Psoas muscle (tissue), 8 donors: ENCODE measurements around the gene CTSE. TPM values are rescaled to one million over a fixed set of nuclear protein-coding genes. Genes with fewer than 3 reads are reported as not detected.

ENCODE experiments used
- ATAC-seq, 4 donors: fragments of 200-7000 bp; cut with Tn5 transposase; one replicate each; pipeline ENCODE4 v1.9.1; 2020; ENCODE audit warnings: moderate library complexity in 3 of 4, mild to moderate bottlenecking in 2 of 4
- DNase-seq, 2 donors: peaks; one replicate each; pipeline ENCODE4 v3.0.0-alpha.2; 2020
- H3K27ac ChIP-seq: fragments of 200-600 bp; one replicate; pipeline ENCODE4 v1.8.0; 2022
- H3K27me3 ChIP-seq, 3 donors: fragments of 200-600 bp in 1 of 3; one replicate each; pipeline versions ENCODE4 v1.6.1 to v1.8.0; 2013 to 2022; ENCODE audit warnings: low read length in 2 of 3, mild to moderate bottlenecking in 2 of 3, moderate library complexity in 1 of 3; ENCODE audit not compliant: insufficient read depth in 3 of 3
- H3K36me3 ChIP-seq, 2 donors: fragments of 200-600 bp in 1 of 2; one replicate each; pipeline versions ENCODE4 v1.6.1 to v1.8.0; 2013 to 2022; ENCODE audit warnings: low read depth in 1 of 2, mild to moderate bottlenecking in 1 of 2, moderate library complexity in 1 of 2; ENCODE audit not compliant: insufficient read depth in 1 of 2
- H3K4me1 ChIP-seq: fragments of 200-600 bp; one replicate; pipeline ENCODE4 v1.8.0; 2022
- H3K4me3 ChIP-seq: fragments of 200-600 bp; one replicate; pipeline ENCODE4 v1.8.0; 2022; ENCODE audit warnings: mild to moderate bottlenecking
- H3K9me3 ChIP-seq: fragments of 200-600 bp; one replicate; pipeline ENCODE4 v1.8.0; 2022
- WGBS, 3 donors: extraction: QIAGEN DNeasy Blood & Tissue Kit; methylation state at CpG; one replicate each; pipeline versions ENCODE4 v1.1.6 to v1.1.7; 2013; 5-methylcytosine and 5-hydroxymethylcytosine counted together
- intact Hi-C, 2 donors: fragments of 100-400 bp; cut with DNase I; formaldehyde crosslinking; loops; one replicate each; pipeline versions ENCODE4 v1.11.0 to v1.14.2; 2022
- polyA plus RNA-seq, 3 donors: library from polyadenylated mRNA; stranded (reverse); fragments of 200-250 nt; gene quantifications; one replicate each; pipeline ENCODE4 v1.2.3, GENCODE V29; 2013
- total RNA-seq, 4 donors: library from RNA; stranded (reverse); fragmentation: NEBNext Ultra II Directional in 2 of 4; extraction: Animal tissue kit (Norgen Biotek cat#: 25700) in 2 of 4; gene quantifications; one replicate each; pipeline versions ENCODE4 v1.2.1 to v1.2.4, GENCODE V29; 2021 to 2023
- TF ChIP-seq, protein P1 (sequence below): fragments of 200-600 bp; IDR thresholded peaks from one replicate; pipeline ENCODE4 v1.8.0; 2022; ENCODE audit warnings: antibody characterized with exemption
- donor health status: healthy with polysubstance abuse.
- donor health status: DM: no; HTN: no; CAD: no; lungs with moderate emphysema.
- donor health status: Bipolar disorder and iron deficiency.
- donor health status: healthy.
- donor health status: DM: yes; HTN: yes; CAD: no.
- donor health status: DM: no; HTN: no; CAD: no.
- donor health status: DM: no; HTN: no; CAD: no.
- donor health status: DM: yes; HTN: yes; CAD: no.

Gene CTSE
- total and polyA plus RNA-seq, 7 donors, result 0.03 to 0.22 (median 0.20) TPM; not detected in 4

- 81 to 90% (median 83%) methylated on average over 7 of the region's 7 CpGs for WGBS, 3 donors
- H3K27me3 ChIP-seq, result no peaks in the 10 kb centered on the region
- no peaks in the 10 kb centered on the region for H3K4me1 ChIP-seq
- no peaks in the 10 kb centered on the region for H3K36me3 ChIP-seq
- intact Hi-C loops, result loop anchor here in 1 of 2 donors (5.0 kb wide), 1 partner anchor 50 kb away; no protein-coding TSS in a partner anchor
- H3K9me3 ChIP-seq, result no peaks in the 10 kb centered on the region
- no peak overlapping the region for H3K27ac ChIP-seq
- TF ChIP-seq, protein P1, sequence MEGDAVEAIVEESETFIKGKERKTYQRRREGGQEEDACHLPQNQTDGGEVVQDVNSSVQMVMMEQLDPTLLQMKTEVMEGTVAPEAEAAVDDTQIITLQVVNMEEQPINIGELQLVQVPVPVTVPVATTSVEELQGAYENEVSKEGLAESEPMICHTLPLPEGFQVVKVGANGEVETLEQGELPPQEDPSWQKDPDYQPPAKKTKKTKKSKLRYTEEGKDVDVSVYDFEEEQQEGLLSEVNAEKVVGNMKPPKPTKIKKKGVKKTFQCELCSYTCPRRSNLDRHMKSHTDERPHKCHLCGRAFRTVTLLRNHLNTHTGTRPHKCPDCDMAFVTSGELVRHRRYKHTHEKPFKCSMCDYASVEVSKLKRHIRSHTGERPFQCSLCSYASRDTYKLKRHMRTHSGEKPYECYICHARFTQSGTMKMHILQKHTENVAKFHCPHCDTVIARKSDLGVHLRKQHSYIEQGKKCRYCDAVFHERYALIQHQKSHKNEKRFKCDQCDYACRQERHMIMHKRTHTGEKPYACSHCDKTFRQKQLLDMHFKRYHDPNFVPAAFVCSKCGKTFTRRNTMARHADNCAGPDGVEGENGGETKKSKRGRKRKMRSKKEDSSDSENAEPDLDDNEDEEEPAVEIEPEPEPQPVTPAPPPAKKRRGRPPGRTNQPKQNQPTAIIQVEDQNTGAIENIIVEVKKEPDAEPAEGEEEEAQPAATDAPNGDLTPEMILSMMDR, result no peak
- ATAC-seq (no peak), DNase-seq (no peak)
- H3K4me3 ChIP-seq, result no peak overlapping the region
Measured at GRCh38 chr1:206022766-206023165, 929 bp downstream of the CTSE start.

DNA sequence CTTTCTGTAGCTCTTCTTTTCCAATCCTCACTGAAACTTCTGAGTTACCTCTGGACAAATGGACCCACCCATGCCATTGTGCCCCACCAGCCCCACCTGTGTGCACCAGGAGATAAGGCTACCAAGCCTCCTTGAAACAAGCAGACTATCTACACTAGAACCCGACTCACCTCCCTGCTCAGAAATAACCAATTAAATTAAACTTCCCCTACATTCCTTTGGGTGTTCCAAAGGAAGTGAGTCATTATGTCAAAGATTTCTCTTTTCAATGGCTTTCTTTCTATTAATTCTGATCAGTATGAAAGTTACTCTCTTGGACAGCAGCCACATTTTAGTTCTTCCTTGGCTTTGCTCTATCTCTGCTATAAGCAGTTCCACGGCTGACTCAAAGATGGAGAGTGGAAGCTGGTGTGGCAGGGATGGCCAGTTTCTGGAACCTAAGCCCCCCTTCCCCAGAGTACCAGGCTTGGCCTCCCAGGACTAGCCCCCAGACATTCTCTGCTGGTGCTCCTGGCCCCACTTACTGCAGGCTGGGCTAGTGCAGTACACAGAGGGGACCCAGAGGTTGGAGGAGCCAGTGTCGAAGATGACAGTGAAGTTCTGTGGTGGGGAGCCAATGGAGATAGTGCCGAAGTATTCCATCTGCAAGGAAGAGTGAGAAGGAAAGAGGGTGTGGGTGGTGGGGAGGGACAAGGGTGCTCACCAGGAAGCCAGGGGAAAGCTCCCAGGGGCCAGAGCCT is 1.9 kb downstream of the CTSE start:
- intact Hi-C loops, result loop anchor here in 1 of 2 donors (5.0 kb wide), 1 partner anchor 51 kb away; no protein-coding TSS in a partner anchor

GRCh38 chr1:206021008-206021625 is 2.6 kb downstream of the CTSE start:
- WGBS, 3 donors, result 93 to 94% (median 94%) methylated on average over 9 of the region's 9 CpGs
- Histone ChIP-seq H3K27me3 (no peaks in the 10 kb centered on the region), H3K36me3 (no peaks in the 10 kb centered on the region), H3K27ac (no peak overlapping the region), H3K4me1 (no peaks in the 10 kb centered on the region), H3K9me3 (no peaks in the 10 kb centered on the region), H3K4me3 (no peak overlapping the region)
- intact Hi-C loops, result loop anchor here in 1 of 2 donors (5.0 kb wide), 1 partner anchor 51 kb away; no protein-coding TSS in a partner anchor
- ATAC-seq (no peak), DNase-seq (no peak)
- TF ChIP-seq, protein P1, result no peak

More for the DNA sequence above, 1.9 kb downstream of the CTSE start:
- Histone ChIP-seq H3K27ac (no peak overlapping the region), H3K4me3 (no peak overlapping the region), H3K36me3 (no peaks in the 10 kb centered on the region), H3K4me1 (no peaks in the 10 kb centered on the region), H3K9me3 (no peaks in the 10 kb centered on the region), H3K27me3 (no peaks in the 10 kb centered on the region)
- WGBS, 3 donors, result 75 to 84% (median 77%) methylated on average over 4 of the region's 4 CpGs
- TF ChIP-seq, protein P1, result no peak
- DNase-seq (no peak), ATAC-seq (no peak)

GRCh38 chr1:206020393-206021007 is 3.2 kb downstream of the CTSE start:
- TF ChIP-seq, protein P1, result no peak
- no peaks in the 10 kb centered on the region for H3K9me3 ChIP-seq
- no peaks in the 10 kb centered on the region for H3K36me3 ChIP-seq
- no peak for ATAC-seq
- WGBS, 3 donors, result 84 to 88% (median 85%) methylated on average over 4 of the region's 4 CpGs
- H3K27ac ChIP-seq, result no peak overlapping the region
- H3K4me1 ChIP-seq, result no peaks in the 10 kb centered on the region
- H3K27me3 ChIP-seq, result no peaks in the 10 kb centered on the region
- no peak for DNase-seq
- H3K4me3 ChIP-seq, result no peak overlapping the region
- intact Hi-C loops, result loop anchor here in 1 of 2 donors (5.0 kb wide), 1 partner anchor 52 kb away; no protein-coding TSS in a partner anchor
